GM23338 (cell line): ENCODE measurements around the gene CEBPG. TPM values are rescaled to one million over a fixed set of nuclear protein-coding genes. Genes with fewer than 3 reads are reported as not detected.

Experiments
- ATAC-seq: fragments of 200-7000 bp; cut with Tn5 transposase; 3 replicates; pipeline ENCODE4 v1.9.1; 2020
- DNase-seq: peaks from one replicate; pipeline ENCODE4 v3.0.0-alpha.2; 2015; ENCODE audit warnings: low spot score
- H2AFZ ChIP-seq: fragments of 200-600 bp; sonication (generic); 2 replicates; pipeline ENCODE4 v1.8.0; 2016; ENCODE audit warnings: antibody characterized with exemption, mild to moderate bottlenecking, moderate library complexity
- H3F3A ChIP-seq: fragments of 200-600 bp; sonication (generic); replicated peaks from 2 replicates; pipeline ENCODE4 v1.8.0; 2017; ENCODE audit warnings: antibody characterized with exemption, mixed run types, low read depth
- H3K27ac ChIP-seq: fragments of 200-600 bp; sonication (generic); 2 replicates; pipeline ENCODE4 v1.6.1; 2016; ENCODE audit warnings: low read depth
- H3K27me3 ChIP-seq: fragments of 200-600 bp; sonication (generic); 2 replicates; pipeline ENCODE4 v1.8.0; 2016; ENCODE audit warnings: mild to moderate bottlenecking, mixed run types, moderate library complexity; ENCODE audit not compliant: insufficient read depth
- H3K36me3 ChIP-seq: fragments of 200-600 bp; sonication (generic); 2 replicates; pipeline ENCODE4 v1.8.0; 2016; ENCODE audit warnings: mild to moderate bottlenecking; ENCODE audit not compliant: insufficient read depth
- H3K4me1 ChIP-seq: fragments of 200-600 bp; sonication (generic); 2 replicates; pipeline ENCODE4 v1.8.0; 2016; ENCODE audit warnings: mild to moderate bottlenecking, moderate library complexity; ENCODE audit not compliant: insufficient read depth
- H3K4me2 ChIP-seq: fragments of 200-600 bp; sonication (generic); 2 replicates; pipeline ENCODE4 v1.7.1; 2017; ENCODE audit warnings: mixed run types
- H3K4me3 ChIP-seq: fragments of 200-600 bp; sonication (generic); 2 replicates; pipeline ENCODE4 v1.6.1; 2016; ENCODE audit warnings: mixed run types
- H3K79me2 ChIP-seq: fragments of 200-600 bp; sonication (generic); replicated peaks from 2 replicates; pipeline ENCODE4 v1.8.0; 2017; ENCODE audit warnings: mild to moderate bottlenecking; ENCODE audit not compliant: insufficient read depth
- H3K9me2 ChIP-seq: fragments of 200-600 bp; sonication (generic); 2 replicates; pipeline ENCODE4 v1.8.0; 2017; ENCODE audit not compliant: insufficient read depth
- H4K20me1 ChIP-seq: fragments of 200-600 bp; sonication (generic); replicated peaks from 2 replicates; pipeline ENCODE4 v1.8.0; 2017; ENCODE audit warnings: mild to moderate bottlenecking; ENCODE audit not compliant: insufficient read depth
- H3K27ac Mint-ChIP-seq: 2 replicates; pipeline ENCODE4 v1.8.0; 2020; ENCODE audit warnings: inconsistent platforms, mild to moderate bottlenecking, moderate library complexity, mixed read lengths
- H3K27me3 Mint-ChIP-seq: 3 replicates; pipeline ENCODE4 v1.8.0; 2022; ENCODE audit warnings: low read depth, mild to moderate bottlenecking, moderate library complexity, mixed read lengths, inconsistent platforms; ENCODE audit not compliant: insufficient read depth, poor library complexity
- H3K36me3 Mint-ChIP-seq: 3 replicates; pipeline ENCODE4 v1.8.0; 2021; ENCODE audit warnings: low read depth, mild to moderate bottlenecking, inconsistent platforms, moderate library complexity, mixed read lengths
- H3K4me1 Mint-ChIP-seq: 3 replicates; pipeline ENCODE4 v1.8.0; 2020; ENCODE audit warnings: mild to moderate bottlenecking, inconsistent platforms, mixed read lengths
- H3K4me3 Mint-ChIP-seq: 3 replicates; pipeline ENCODE4 v1.8.0; 2021; ENCODE audit warnings: moderate library complexity, mild to moderate bottlenecking, inconsistent platforms, mixed read lengths
- H3K9me3 Mint-ChIP-seq: 3 replicates; pipeline ENCODE4 v1.8.0; 2020; ENCODE audit warnings: moderate library complexity, mild to moderate bottlenecking, inconsistent platforms, mixed read lengths
- CREB1 ChIP-seq: fragments of 250-450 bp; sonication (Bioruptor Pico); IDR thresholded peaks from 2 replicates; pipeline ENCODE4 v1.5.0; 2020; ENCODE audit warnings: low read depth, mild to moderate bottlenecking, moderate library complexity
- EZH2 ChIP-seq: fragments of 200-600 bp; sonication (generic); IDR thresholded peaks from one replicate; pipeline ENCODE4 v1.8.0; 2017; ENCODE audit warnings: antibody characterized with exemption, mild to moderate bottlenecking, low read depth; ENCODE audit not compliant: unreplicated experiment
- JUNB ChIP-seq: IDR thresholded peaks from one replicate; pipeline ENCODE4 v1.6.1; 2016; ENCODE audit warnings: antibody characterized with exemption; ENCODE audit not compliant: unreplicated experiment
- NANOG ChIP-seq: IDR thresholded peaks from 2 replicates; pipeline ENCODE4 v1.6.1; 2016; ENCODE audit warnings: antibody characterized with exemption, borderline replicate concordance
- POLR2AphosphoS5 ChIP-seq: IDR thresholded peaks from 2 replicates; pipeline ENCODE4 v1.6.1; 2016; ENCODE audit warnings: antibody characterized with exemption, low read depth
- ZNF114 ChIP-seq: fragments of 250-450 bp; sonication (Bioruptor Pico); IDR thresholded peaks from 2 replicates; pipeline ENCODE4 v1.5.0; 2020; ENCODE audit warnings: mild to moderate bottlenecking, moderate library complexity
- ZNF331 ChIP-seq: fragments of 250-450 bp; sonication (Bioruptor Pico); IDR thresholded peaks from 2 replicates; pipeline ENCODE4 v1.5.0; 2020; ENCODE audit warnings: low read depth, mild to moderate bottlenecking, moderate library complexity
- polyA plus RNA-seq: library from polyadenylated mRNA; unstranded; fragments of >200 nt; fragmentation: Nextera tagmentation; extraction: Ambion mirVana; gene quantifications from 2 replicates; pipeline ENCODE4 v1.2.1, GENCODE V29; 2016
- total RNA-seq: library from RNA; depleted of rRNA; stranded (reverse); fragments of >200 nt; shearing (Covaris generic); gene quantifications from 2 replicates; pipeline ENCODE4 v1.2.3, GENCODE V29; 2014
- TF ChIP-seq, protein P1 (sequence below): IDR thresholded peaks from one replicate; pipeline ENCODE4 v1.6.1; 2018; ENCODE audit warnings: antibody characterized with exemption; ENCODE audit not compliant: unreplicated experiment
- TF ChIP-seq, protein P2 (sequence below): IDR thresholded peaks from 2 replicates; pipeline ENCODE4 v1.6.1; 2016; ENCODE audit warnings: antibody characterized with exemption
- TF ChIP-seq, protein P3 (sequence below), 2 experiments: fragments of 200-600 bp in 1 of 2; sonication (generic) in 1 of 2; conservative IDR thresholded peaks; 2 replicates each; pipeline versions ENCODE4 v1.5.1 to v1.6.1; 2016 to 2017; ENCODE audit warnings: antibody characterized with exemption in 2 of 2, low read depth in 2 of 2, mild to moderate bottlenecking in 2 of 2, moderate library complexity in 1 of 2

Gene CEBPG
- total and polyA plus RNA-seq, 2 experiments from 2014 or later, result 25.9 to 50.2 TPM

DNA sequence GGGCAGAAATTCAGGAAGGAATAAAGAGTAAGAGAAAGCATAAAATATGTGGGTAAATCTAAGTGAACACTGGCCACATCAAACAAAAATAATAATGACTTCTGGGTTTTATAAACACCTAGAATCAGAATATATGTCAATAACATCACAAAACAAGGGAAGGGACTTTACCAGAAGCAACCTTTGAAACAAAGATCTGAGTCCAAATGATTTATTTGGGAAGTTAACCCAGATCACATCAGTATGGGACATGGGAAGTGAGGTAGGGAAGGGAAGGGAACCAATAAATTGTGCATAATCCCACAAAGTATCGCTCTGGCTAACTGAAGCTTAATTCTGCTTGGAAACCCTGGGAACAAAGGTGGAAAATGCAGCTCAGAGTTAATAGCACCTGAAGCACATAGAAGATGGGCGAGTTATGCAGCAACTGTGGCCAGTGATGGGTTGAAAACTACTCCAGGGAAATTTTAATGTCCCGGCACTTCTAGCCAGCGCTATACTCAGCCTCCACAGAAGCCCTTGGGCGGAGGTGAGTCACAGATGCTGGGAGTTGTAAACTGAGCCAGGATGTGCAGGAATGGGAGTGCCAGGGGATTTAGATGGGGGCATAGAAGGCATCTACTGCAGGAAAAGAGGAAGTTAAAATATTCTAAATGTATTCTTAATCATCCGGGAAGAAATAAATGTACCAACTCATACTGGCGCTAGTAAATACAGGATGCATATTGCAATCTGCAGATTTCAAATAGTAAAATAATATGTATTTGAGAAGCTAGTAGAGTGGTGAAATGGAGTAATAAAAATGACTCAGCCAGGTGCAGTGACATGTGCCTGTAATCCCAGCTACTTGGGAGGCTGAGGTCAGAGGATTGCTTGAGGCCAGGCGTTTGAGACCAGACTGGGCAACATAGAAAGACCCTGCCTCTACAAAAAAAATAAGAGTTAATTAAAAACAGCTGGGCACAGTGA is 34.2 kb upstream of the CEBPG start:
- Mint-ChIP-seq H3K27me3 (no peaks in the 10 kb centered on the region), H3K9me3 (no peaks in the 10 kb centered on the region), H3K27ac (no peak overlapping the region), H3K4me3 (no peak overlapping the region), H3K4me1 (peaks cover 2% of the 10 kb centered on the region), H3K36me3 (no peaks in the 10 kb centered on the region)
- Histone ChIP-seq H3K27me3 (no peaks in the 10 kb centered on the region), H3K9me2 (no peaks in the 10 kb centered on the region), H3K27ac (no peak overlapping the region), H3K79me2 (no peaks in the 10 kb centered on the region), H2AFZ (no peak overlapping the region), H3F3A (no peaks in the 10 kb centered on the region), H3K4me3 (no peak overlapping the region), H3K36me3 (no peaks in the 10 kb centered on the region), H3K4me1 (no peaks in the 10 kb centered on the region), H3K4me2 (no peak overlapping the region), H4K20me1 (no peaks in the 10 kb centered on the region)
- DNase-seq (no peak), ATAC-seq (no peak)
- no peak for TF ChIP-seq ZNF331 (CRISPR knock-in tag)

DNA sequence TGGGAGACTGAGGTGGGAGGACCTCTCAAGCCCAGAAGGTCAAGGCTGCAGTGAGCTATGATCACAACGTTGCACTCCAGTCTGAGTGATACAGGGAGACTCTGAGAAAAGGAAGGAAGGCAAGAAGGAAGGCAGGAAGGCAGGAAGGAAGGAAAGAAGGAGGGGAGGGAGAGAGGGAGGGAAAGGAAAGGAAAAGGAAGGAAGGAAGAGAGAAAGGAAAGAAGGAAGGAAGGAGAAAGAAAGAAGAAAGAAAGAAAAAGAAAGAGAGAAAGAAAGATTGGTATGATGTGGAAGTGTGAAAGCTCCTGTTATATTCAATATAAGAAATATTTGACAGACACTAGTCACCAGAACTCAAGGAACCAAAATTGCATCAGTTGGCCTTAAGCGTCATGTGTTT is 32.5 kb upstream of the CEBPG start:
- Mint-ChIP-seq H3K4me1 (peaks cover 5% of the 10 kb centered on the region), H3K36me3 (no peaks in the 10 kb centered on the region), H3K9me3 (no peaks in the 10 kb centered on the region), H3K4me3 (no peak overlapping the region), H3K27ac (no peak overlapping the region), H3K27me3 (peaks cover 1% of the 10 kb centered on the region)
- Histone ChIP-seq H2AFZ (no peak overlapping the region), H3K4me3 (no peak overlapping the region), H3K27me3 (no peaks in the 10 kb centered on the region), H3K36me3 (no peaks in the 10 kb centered on the region), H3F3A (no peaks in the 10 kb centered on the region), H3K4me2 (no peak overlapping the region), H3K4me1 (no peaks in the 10 kb centered on the region), H3K9me2 (no peaks in the 10 kb centered on the region), H3K79me2 (no peaks in the 10 kb centered on the region), H3K27ac (no peak overlapping the region), H4K20me1 (no peaks in the 10 kb centered on the region)
- ATAC-seq (no peak), DNase-seq (no peak)
- no peak for TF ChIP-seq JUNB
- TF ChIP-seq EZH2, result no peak
- no peak for TF ChIP-seq POLR2AphosphoS5
- TF ChIP-seq ZNF331 (CRISPR knock-in tag), result no peak
- TF ChIP-seq CREB1 (CRISPR knock-in tag), result no peak
- TF ChIP-seq NANOG, result no peak
- TF ChIP-seq, protein P1, sequence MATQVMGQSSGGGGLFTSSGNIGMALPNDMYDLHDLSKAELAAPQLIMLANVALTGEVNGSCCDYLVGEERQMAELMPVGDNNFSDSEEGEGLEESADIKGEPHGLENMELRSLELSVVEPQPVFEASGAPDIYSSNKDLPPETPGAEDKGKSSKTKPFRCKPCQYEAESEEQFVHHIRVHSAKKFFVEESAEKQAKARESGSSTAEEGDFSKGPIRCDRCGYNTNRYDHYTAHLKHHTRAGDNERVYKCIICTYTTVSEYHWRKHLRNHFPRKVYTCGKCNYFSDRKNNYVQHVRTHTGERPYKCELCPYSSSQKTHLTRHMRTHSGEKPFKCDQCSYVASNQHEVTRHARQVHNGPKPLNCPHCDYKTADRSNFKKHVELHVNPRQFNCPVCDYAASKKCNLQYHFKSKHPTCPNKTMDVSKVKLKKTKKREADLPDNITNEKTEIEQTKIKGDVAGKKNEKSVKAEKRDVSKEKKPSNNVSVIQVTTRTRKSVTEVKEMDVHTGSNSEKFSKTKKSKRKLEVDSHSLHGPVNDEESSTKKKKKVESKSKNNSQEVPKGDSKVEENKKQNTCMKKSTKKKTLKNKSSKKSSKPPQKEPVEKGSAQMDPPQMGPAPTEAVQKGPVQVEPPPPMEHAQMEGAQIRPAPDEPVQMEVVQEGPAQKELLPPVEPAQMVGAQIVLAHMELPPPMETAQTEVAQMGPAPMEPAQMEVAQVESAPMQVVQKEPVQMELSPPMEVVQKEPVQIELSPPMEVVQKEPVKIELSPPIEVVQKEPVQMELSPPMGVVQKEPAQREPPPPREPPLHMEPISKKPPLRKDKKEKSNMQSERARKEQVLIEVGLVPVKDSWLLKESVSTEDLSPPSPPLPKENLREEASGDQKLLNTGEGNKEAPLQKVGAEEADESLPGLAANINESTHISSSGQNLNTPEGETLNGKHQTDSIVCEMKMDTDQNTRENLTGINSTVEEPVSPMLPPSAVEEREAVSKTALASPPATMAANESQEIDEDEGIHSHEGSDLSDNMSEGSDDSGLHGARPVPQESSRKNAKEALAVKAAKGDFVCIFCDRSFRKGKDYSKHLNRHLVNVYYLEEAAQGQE, result no peak
- TF ChIP-seq ZNF114 (CRISPR knock-in tag), result no peak
- TF ChIP-seq, protein P2, sequence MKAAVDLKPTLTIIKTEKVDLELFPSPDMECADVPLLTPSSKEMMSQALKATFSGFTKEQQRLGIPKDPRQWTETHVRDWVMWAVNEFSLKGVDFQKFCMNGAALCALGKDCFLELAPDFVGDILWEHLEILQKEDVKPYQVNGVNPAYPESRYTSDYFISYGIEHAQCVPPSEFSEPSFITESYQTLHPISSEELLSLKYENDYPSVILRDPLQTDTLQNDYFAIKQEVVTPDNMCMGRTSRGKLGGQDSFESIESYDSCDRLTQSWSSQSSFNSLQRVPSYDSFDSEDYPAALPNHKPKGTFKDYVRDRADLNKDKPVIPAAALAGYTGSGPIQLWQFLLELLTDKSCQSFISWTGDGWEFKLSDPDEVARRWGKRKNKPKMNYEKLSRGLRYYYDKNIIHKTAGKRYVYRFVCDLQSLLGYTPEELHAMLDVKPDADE, result no peak
- TF ChIP-seq, protein P3, sequence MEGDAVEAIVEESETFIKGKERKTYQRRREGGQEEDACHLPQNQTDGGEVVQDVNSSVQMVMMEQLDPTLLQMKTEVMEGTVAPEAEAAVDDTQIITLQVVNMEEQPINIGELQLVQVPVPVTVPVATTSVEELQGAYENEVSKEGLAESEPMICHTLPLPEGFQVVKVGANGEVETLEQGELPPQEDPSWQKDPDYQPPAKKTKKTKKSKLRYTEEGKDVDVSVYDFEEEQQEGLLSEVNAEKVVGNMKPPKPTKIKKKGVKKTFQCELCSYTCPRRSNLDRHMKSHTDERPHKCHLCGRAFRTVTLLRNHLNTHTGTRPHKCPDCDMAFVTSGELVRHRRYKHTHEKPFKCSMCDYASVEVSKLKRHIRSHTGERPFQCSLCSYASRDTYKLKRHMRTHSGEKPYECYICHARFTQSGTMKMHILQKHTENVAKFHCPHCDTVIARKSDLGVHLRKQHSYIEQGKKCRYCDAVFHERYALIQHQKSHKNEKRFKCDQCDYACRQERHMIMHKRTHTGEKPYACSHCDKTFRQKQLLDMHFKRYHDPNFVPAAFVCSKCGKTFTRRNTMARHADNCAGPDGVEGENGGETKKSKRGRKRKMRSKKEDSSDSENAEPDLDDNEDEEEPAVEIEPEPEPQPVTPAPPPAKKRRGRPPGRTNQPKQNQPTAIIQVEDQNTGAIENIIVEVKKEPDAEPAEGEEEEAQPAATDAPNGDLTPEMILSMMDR (conservative IDR thresholded peaks at IDR 0.05; ENCODE audit: low read depth in 2 of 2), result no peak
